Activated T-cell treated with anti-CD3 and anti-CD28 coated beads, Interleukin-2, amount 50 U/mL, for 72 hours (primary cell): ENCODE results near the gene CUL5. TPM values are rescaled to one million over a fixed set of nuclear protein-coding genes. Genes with fewer than 3 reads are reported as not detected.

Experiments used
- ATAC-seq, 2 donors: fragments of 150-1000 bp; cut with Tn5 transposase; replicated peaks in 1 of 2; 2 replicates each; pipeline ENCODE4 v1.10.0; 2021; ENCODE audit warnings: moderate library complexity in 2 of 2, mild to moderate bottlenecking in 1 of 2
- DNase-seq, 2 donors: peaks; one replicate each; pipeline ENCODE4 v3.0.0; 2021 to 2022; ENCODE audit warnings: mixed read lengths in 1 of 2
- H3K27ac Mint-ChIP-seq: one replicate; pipeline ENCODE4 v1.8.0; 2022; ENCODE audit warnings: mild to moderate bottlenecking, moderate library complexity, mixed read lengths
- H3K27me3 Mint-ChIP-seq: one replicate; pipeline ENCODE4 v1.8.0; 2022; ENCODE audit warnings: low read depth, mixed read lengths
- H3K36me3 Mint-ChIP-seq, 2 donors: one replicate each; pipeline ENCODE4 v1.8.0; 2022; ENCODE audit warnings: mixed read lengths in 2 of 2, mild to moderate bottlenecking in 1 of 2; ENCODE audit not compliant: insufficient read depth in 2 of 2
- H3K4me1 Mint-ChIP-seq: one replicate; pipeline ENCODE4 v1.8.0; 2022; ENCODE audit warnings: low read depth, mixed read lengths
- H3K4me3 Mint-ChIP-seq, 2 donors: one replicate each; pipeline ENCODE4 v1.8.0; 2022; ENCODE audit warnings: mild to moderate bottlenecking in 2 of 2, mixed read lengths in 2 of 2, moderate library complexity in 2 of 2
- H3K9me3 Mint-ChIP-seq, 2 donors: one replicate each; pipeline ENCODE4 v1.8.0; 2022; ENCODE audit warnings: mixed read lengths in 2 of 2
- total RNA-seq, 2 donors: library from RNA; stranded (reverse); gene quantifications; one replicate each; pipeline ENCODE4 v1.2.3, GENCODE V29; 2022

Gene CUL5
- total RNA-seq, 2 donors from 2014 or later, result 30.2 to 31.7 TPM

GRCh38 chr11:108032800-108033199 lies 24.1 kb downstream of the CUL5 start:
- Mint-ChIP-seq H3K27me3 (no peaks in the 10 kb centered on the region), H3K4me1 (peaks cover 17% of the 10 kb centered on the region), H3K36me3 (peaks cover 5 to 13% of the 10 kb centered on the region in 2 donors)

GRCh38 chr11:108034034-108034433 lies 25.3 kb downstream of the CUL5 start:
- Mint-ChIP-seq H3K4me3 (no peak overlapping the region), H3K36me3 (peaks cover 5 to 14% of the 10 kb centered on the region in 2 donors), H3K27me3 (no peaks in the 10 kb centered on the region), H3K9me3 (peaks cover 2 to 4% of the 10 kb centered on the region in 2 donors), H3K27ac (no peak overlapping the region), H3K4me1 (peaks cover 17% of the 10 kb centered on the region)
- ATAC-seq (no peak), DNase-seq (no peak)

More at GRCh38 chr11:108032800-108033199, 24.1 kb downstream of the CUL5 start:
- H3K4me3 Mint-ChIP-seq, result no peak overlapping the region
- DNase-seq (no peak), ATAC-seq (no peak)
- H3K27ac Mint-ChIP-seq, result peak overlapping the region; percentile 76
- H3K9me3 Mint-ChIP-seq, result peaks cover 2 to 4% of the 10 kb centered on the region in 2 donors

- Mint-ChIP-seq H3K4me3 (no peak overlapping the region), H3K36me3 (peaks cover 5 to 12% of the 10 kb centered on the region in 2 donors), H3K9me3 (peaks cover 2 to 4% of the 10 kb centered on the region in 2 donors), H3K27ac (no peak overlapping the region), H3K27me3 (no peaks in the 10 kb centered on the region), H3K4me1 (peaks cover 17% of the 10 kb centered on the region)
- DNase-seq, result no peak
- no peak for ATAC-seq
Observed at GRCh38 chr11:108034952-108035351, 26.3 kb downstream of the CUL5 start.

GRCh38 chr11:108035690-108036089 lies 27.0 kb downstream of the CUL5 start:
- Mint-ChIP-seq H3K9me3 (peaks cover 2 to 4% of the 10 kb centered on the region in 2 donors), H3K27me3 (no peaks in the 10 kb centered on the region), H3K27ac (no peak overlapping the region), H3K4me1 (peaks cover 13% of the 10 kb centered on the region), H3K36me3 (peaks cover 5 to 10% of the 10 kb centered on the region in 2 donors), H3K4me3 (no peak overlapping the region)
- no peak for DNase-seq
- ATAC-seq, result no peak

GRCh38 chr11:108037211-108037610 lies 28.5 kb downstream of the CUL5 start:
- Mint-ChIP-seq H3K27me3 (no peaks in the 10 kb centered on the region), H3K4me3 (no peak overlapping the region), H3K9me3 (no peaks in the 10 kb centered on the region), H3K36me3 (peaks cover 0 to 11% of the 10 kb centered on the region in 2 donors), H3K27ac (peak overlapping the region; percentile 31), H3K4me1 (peaks cover 10% of the 10 kb centered on the region)
- ATAC-seq (no peak), DNase-seq (no peak)

GRCh38 chr11:108037636-108038035 lies 28.9 kb downstream of the CUL5 start:
- Mint-ChIP-seq H3K9me3 (no peaks in the 10 kb centered on the region), H3K4me3 (no peak overlapping the region), H3K27me3 (no peaks in the 10 kb centered on the region), H3K27ac (no peak overlapping the region), H3K36me3 (peaks cover 1 to 12% of the 10 kb centered on the region in 2 donors), H3K4me1 (peaks cover 6% of the 10 kb centered on the region)
- ATAC-seq (no peak), DNase-seq (no peak)

GRCh38 chr11:108048269-108048668 lies 39.6 kb downstream of the CUL5 start:
- Mint-ChIP-seq H3K9me3 (no peaks in the 10 kb centered on the region), H3K4me3 (no peak overlapping the region), H3K36me3 (peaks cover 1 to 14% of the 10 kb centered on the region in 2 donors), H3K27me3 (no peaks in the 10 kb centered on the region), H3K27ac (no peak overlapping the region), H3K4me1 (no peaks in the 10 kb centered on the region)
- ATAC-seq (no peak), DNase-seq (no peak)

GRCh38 chr11:108062336-108062735 lies 53.6 kb downstream of the CUL5 start:
- ATAC-seq (no peak), DNase-seq (no peak)
- no peak overlapping the region for H3K27ac Mint-ChIP-seq
- H3K4me3 Mint-ChIP-seq, result no peak overlapping the region
- H3K36me3 Mint-ChIP-seq, result peaks cover 9 to 25% of the 10 kb centered on the region in 2 donors
- no peaks in the 10 kb centered on the region for H3K27me3 Mint-ChIP-seq
- peaks cover 0 to 2% of the 10 kb centered on the region in 2 donors for H3K9me3 Mint-ChIP-seq
- no peaks in the 10 kb centered on the region for H3K4me1 Mint-ChIP-seq

- Mint-ChIP-seq H3K27me3 (no peaks in the 10 kb centered on the region), H3K9me3 (peaks cover 0 to 2% of the 10 kb centered on the region in 2 donors), H3K36me3 (peaks cover 9 to 20% of the 10 kb centered on the region in 2 donors), H3K4me3 (no peak overlapping the region), H3K27ac (no peak overlapping the region), H3K4me1 (peaks cover under 1% of the 10 kb centered on the region)
- DNase-seq (no peak), ATAC-seq (no peak)
Observed at GRCh38 chr11:108063410-108063809, 54.7 kb downstream of the CUL5 start.

DNA sequence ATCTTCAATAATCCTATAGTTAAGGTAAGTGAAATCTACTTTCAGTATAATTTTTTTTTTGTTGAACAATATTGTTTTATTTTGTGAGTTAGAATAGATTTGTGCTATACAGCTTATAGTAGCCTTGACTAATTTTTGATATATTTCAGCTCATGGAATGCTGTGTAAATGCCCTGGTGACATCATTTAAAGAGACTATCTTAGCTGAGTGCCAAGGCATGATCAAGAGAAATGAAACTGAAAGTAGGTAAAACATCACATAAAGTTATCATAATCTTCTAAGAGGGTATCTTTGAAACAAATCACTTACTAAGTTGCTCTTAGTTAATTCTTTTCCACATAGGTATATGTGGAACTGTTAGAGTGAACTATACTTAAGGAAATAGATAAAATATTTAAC lies 61.2 kb downstream of the CUL5 start:
- H3K27me3 Mint-ChIP-seq, result no peaks in the 10 kb centered on the region
- ATAC-seq, result peak; percentile 74 to 84
- H3K36me3 Mint-ChIP-seq, result peaks cover 2 to 12% of the 10 kb centered on the region in 2 donors
- H3K4me1 Mint-ChIP-seq, result peaks cover 19% of the 10 kb centered on the region
- H3K27ac Mint-ChIP-seq, result peak overlapping the region; percentile 93
- DNase-seq, result no peak
- H3K4me3 Mint-ChIP-seq, result peak overlapping the region in 1 of 2 donors; percentile 70
- no peaks in the 10 kb centered on the region for H3K9me3 Mint-ChIP-seq

- H3K27me3 Mint-ChIP-seq, result no peaks in the 10 kb centered on the region
- H3K27ac Mint-ChIP-seq, result peak overlapping the region; percentile 19
- no peak for DNase-seq
- H3K9me3 Mint-ChIP-seq, result no peaks in the 10 kb centered on the region
- no peak overlapping the region for H3K4me3 Mint-ChIP-seq
- no peaks in the 10 kb centered on the region for H3K4me1 Mint-ChIP-seq
- H3K36me3 Mint-ChIP-seq, result peaks cover 3 to 24% of the 10 kb centered on the region in 2 donors
- no peak for ATAC-seq
Observed at GRCh38 chr11:108084811-108085210, 76.1 kb downstream of the CUL5 start.

DNA sequence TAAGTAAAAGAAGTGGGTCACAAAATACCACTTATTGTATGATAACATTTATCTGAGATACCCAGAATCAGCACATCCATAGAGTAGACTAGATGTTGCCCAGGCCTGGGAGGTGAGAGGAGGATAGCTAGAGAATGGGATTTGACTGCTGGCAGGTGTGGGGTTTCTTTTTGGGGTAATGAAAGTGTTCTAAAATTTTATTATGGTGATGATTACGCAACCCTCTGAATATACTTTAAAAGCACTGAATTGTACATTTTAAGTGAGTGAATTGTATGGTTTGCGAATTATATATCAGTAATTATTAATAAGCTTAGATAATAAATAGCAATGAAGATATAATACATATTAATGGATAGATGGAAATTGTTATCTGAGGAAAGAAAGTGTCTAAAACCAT lies 77.0 kb downstream of the CUL5 start:
- Mint-ChIP-seq H3K4me3 (no peak overlapping the region), H3K27me3 (no peaks in the 10 kb centered on the region), H3K9me3 (no peaks in the 10 kb centered on the region), H3K27ac (no peak overlapping the region), H3K36me3 (peaks cover 3 to 20% of the 10 kb centered on the region in 2 donors), H3K4me1 (no peaks in the 10 kb centered on the region)
- DNase-seq (no peak), ATAC-seq (no peak)

GRCh38 chr11:108092134-108092533 lies 83.4 kb downstream of the CUL5 start:
- H3K4me1 Mint-ChIP-seq, result no peaks in the 10 kb centered on the region
- H3K36me3 Mint-ChIP-seq, result peaks cover 0 to 10% of the 10 kb centered on the region in 2 donors
- no peak overlapping the region for H3K4me3 Mint-ChIP-seq
- no peaks in the 10 kb centered on the region for H3K9me3 Mint-ChIP-seq
- H3K27me3 Mint-ChIP-seq, result no peaks in the 10 kb centered on the region
- H3K27ac Mint-ChIP-seq, result no peak overlapping the region
- DNase-seq (no peak), ATAC-seq (no peak)
